Osteoblast (primary cell): ENCODE data around the gene SPAG7. TPM values are rescaled to one million over a fixed set of nuclear protein-coding genes. Genes with fewer than 3 reads are reported as not detected.
A peak's percentile ranks its signal among the peaks of the same experiment; 100 is the strongest.

Experiments
- DNase-seq: peaks from one replicate; pipeline ENCODE4 v3.0.0; 2011; ENCODE audit warnings: low spot score, mixed read lengths; ENCODE audit not compliant: insufficient read length; ENCODE audit errors: missing footprints
- H2AFZ ChIP-seq: 2 replicates; pipeline ENCODE4 v1.6.0; 2011; ENCODE audit warnings: mild to moderate bottlenecking, low read length
- H3K27ac ChIP-seq: 2 replicates; pipeline ENCODE4 v1.5.1; 2011; ENCODE audit warnings: mild to moderate bottlenecking, low read depth, low read length, moderate library complexity
- H3K27me3 ChIP-seq: 2 replicates; pipeline ENCODE4 v1.6.0; 2012; ENCODE audit warnings: mild to moderate bottlenecking, control low read depth, inconsistent platforms, low read length, moderate library complexity; ENCODE audit not compliant: insufficient read depth
- H3K36me3 ChIP-seq: 2 replicates; pipeline ENCODE4 v1.5.1; 2011; ENCODE audit warnings: mild to moderate bottlenecking, low read length, control low read depth, moderate library complexity; ENCODE audit not compliant: insufficient read depth
- H3K4me1 ChIP-seq: 2 replicates; pipeline ENCODE4 v1.5.1; 2011; ENCODE audit warnings: mild to moderate bottlenecking, low read length, control low read depth, moderate library complexity; ENCODE audit not compliant: insufficient read depth
- H3K4me2 ChIP-seq: 2 replicates; pipeline ENCODE4 v1.6.0; 2011; ENCODE audit warnings: mild to moderate bottlenecking, low read length; ENCODE audit not compliant: insufficient read depth
- H3K4me3 ChIP-seq: fragments of 200-600 bp; sonication (generic); 3 replicates; pipeline ENCODE4 v1.5.1; 2012; ENCODE audit warnings: mild to moderate bottlenecking, low read length, inconsistent platforms; ENCODE audit not compliant: insufficient read depth
- H3K79me2 ChIP-seq: 2 replicates; pipeline ENCODE4 v1.6.0; 2012; ENCODE audit warnings: mild to moderate bottlenecking, low read length, control low read depth, inconsistent platforms; ENCODE audit not compliant: insufficient read depth
- H3K9me3 ChIP-seq: 2 replicates; pipeline ENCODE4 v1.5.1; 2011; ENCODE audit warnings: low read depth, low read length, control low read depth
- H4K20me1 ChIP-seq: 2 replicates; pipeline ENCODE4 v1.6.0; 2012; ENCODE audit warnings: mild to moderate bottlenecking, low read length, control low read depth; ENCODE audit not compliant: insufficient read depth
- CTCF ChIP-seq: IDR thresholded peaks from 2 replicates; pipeline ENCODE4 v1.5.1; 2011; ENCODE audit warnings: mild to moderate bottlenecking, low read depth, low read length, moderate library complexity; ENCODE audit errors: extremely low read depth
- total RNA-seq: library from RNA; depleted of rRNA; stranded (reverse); fragments of >200 nt; gene quantifications from 2 replicates; pipeline ENCODE4 v1.2.3, GENCODE V29; 2012

Gene SPAG7
- total RNA-seq, 1 donor = 34.0 TPM

GRCh38 chr17:4970273-4970672 lies 2.7 kb upstream of the SPAG7 start:
- H3K36me3 ChIP-seq = peaks cover 38% of the 10 kb centered on the region
- H3K27ac ChIP-seq = peak overlapping the region; percentile 96
- H3K4me1 ChIP-seq = peaks cover 34% of the 10 kb centered on the region
- H4K20me1 ChIP-seq = no peaks in the 10 kb centered on the region
- DNase-seq = no peak
- no peak overlapping the region for H3K4me2 ChIP-seq
- no peak for TF ChIP-seq CTCF
- no peak overlapping the region for H2AFZ ChIP-seq
- H3K9me3 ChIP-seq = no peaks in the 10 kb centered on the region
- no peaks in the 10 kb centered on the region for H3K27me3 ChIP-seq
- H3K4me3 ChIP-seq = no peak overlapping the region
- H3K79me2 ChIP-seq = peaks cover 14% of the 10 kb centered on the region

GRCh38 chr17:4969551-4970173 lies 2.0 kb upstream of the SPAG7 start:
- no peaks in the 10 kb centered on the region for H3K27me3 ChIP-seq
- peaks cover 17% of the 10 kb centered on the region for H3K79me2 ChIP-seq
- peak overlapping the region; percentile 89 for H3K4me3 ChIP-seq
- H3K9me3 ChIP-seq = no peaks in the 10 kb centered on the region
- H3K36me3 ChIP-seq = peaks cover 38% of the 10 kb centered on the region
- no peak overlapping the region for H2AFZ ChIP-seq
- DNase-seq = peak; percentile 92
- H3K4me2 ChIP-seq = peak overlapping the region; percentile 90
- H4K20me1 ChIP-seq = no peaks in the 10 kb centered on the region
- peak overlapping the region; percentile 96 for H3K27ac ChIP-seq
- H3K4me1 ChIP-seq = peaks cover 34% of the 10 kb centered on the region
- TF ChIP-seq CTCF = no peak

- H3K9me3 ChIP-seq = no peaks in the 10 kb centered on the region
Observed at GRCh38 chr17:4969047-4969550, 1.5 kb upstream of the SPAG7 start.

More at GRCh38 chr17:4969047-4969550, 1.5 kb upstream of the SPAG7 start:
- peaks cover 34% of the 10 kb centered on the region for H3K4me1 ChIP-seq
- peak overlapping the region; percentile 90 for H3K4me2 ChIP-seq
- peaks cover 34% of the 10 kb centered on the region for H3K36me3 ChIP-seq
- no peaks in the 10 kb centered on the region for H4K20me1 ChIP-seq
- H3K27ac ChIP-seq = peak overlapping the region; percentile 96
- no peak for TF ChIP-seq CTCF
- H3K79me2 ChIP-seq = peaks cover 17% of the 10 kb centered on the region
- H3K4me3 ChIP-seq = peak overlapping the region; percentile 89
- H3K27me3 ChIP-seq = no peaks in the 10 kb centered on the region
- H2AFZ ChIP-seq = no peak overlapping the region
- peak; percentile 96 for DNase-seq
